Endodermal cell (in vitro differentiated cells): ENCODE data around the gene TXNDC2. TPM values are rescaled to one million over a fixed set of nuclear protein-coding genes. Genes with fewer than 3 reads are reported as not detected.

Experiments used
- DNase-seq: peaks from one replicate; pipeline ENCODE4 v3.0.0-alpha.2; 2017
- H3K27ac ChIP-seq: 2 replicates; pipeline ENCODE4 v1.5.1; 2013; ENCODE audit warnings: mild to moderate bottlenecking, low read depth, low read length, moderate library complexity
- H3K27me3 ChIP-seq: 2 replicates; pipeline ENCODE4 v1.6.1; 2013; ENCODE audit warnings: mild to moderate bottlenecking, low read length, moderate library complexity; ENCODE audit not compliant: insufficient read depth, control insufficient read depth, poor library complexity, severe bottlenecking
- H3K36me3 ChIP-seq: 2 replicates; pipeline ENCODE4 v1.7.0; 2013; ENCODE audit warnings: mild to moderate bottlenecking, low read length, moderate library complexity; ENCODE audit not compliant: control insufficient read depth, insufficient read depth
- H3K4me1 ChIP-seq: one replicate; pipeline ENCODE4 v1.7.0; 2013; ENCODE audit warnings: low read length; ENCODE audit not compliant: control insufficient read depth, insufficient read depth
- H3K4me3 ChIP-seq: 2 replicates; pipeline ENCODE4 v1.5.1; 2013; ENCODE audit warnings: mild to moderate bottlenecking, low read length, moderate library complexity
- H3K9ac ChIP-seq: 2 replicates; pipeline ENCODE4 v1.6.1; 2013; ENCODE audit warnings: mild to moderate bottlenecking, low read length, moderate library complexity; ENCODE audit not compliant: poor library complexity, severe bottlenecking; ENCODE audit errors: extremely low read depth
- H3K9me3 ChIP-seq: 2 replicates; pipeline ENCODE4 v1.6.1; 2013; ENCODE audit warnings: mild to moderate bottlenecking, low read length, moderate library complexity; ENCODE audit not compliant: control insufficient read depth
- H3K27ac Mint-ChIP-seq: 2 replicates; pipeline ENCODE4 v1.8.0; 2020; ENCODE audit warnings: mixed read lengths
- H3K27me3 Mint-ChIP-seq: 2 replicates; pipeline ENCODE4 v1.8.0; 2021; ENCODE audit warnings: mild to moderate bottlenecking, mixed read lengths; ENCODE audit not compliant: insufficient read depth
- H3K36me3 Mint-ChIP-seq: 2 replicates; pipeline ENCODE4 v1.8.0; 2020; ENCODE audit warnings: low read depth, mixed read lengths
- H3K4me1 Mint-ChIP-seq: 2 replicates; pipeline ENCODE4 v1.8.0; 2020; ENCODE audit warnings: mixed read lengths
- H3K4me3 Mint-ChIP-seq: 2 replicates; pipeline ENCODE4 v1.8.0; 2020; ENCODE audit warnings: mild to moderate bottlenecking, moderate library complexity, mixed read lengths
- H3K9me3 Mint-ChIP-seq: 2 replicates; pipeline ENCODE4 v1.8.0; 2020; ENCODE audit warnings: mild to moderate bottlenecking, mixed read lengths
- CTCF ChIP-seq: fragments of 200-600 bp; sonication (generic); conservative IDR thresholded peaks from 2 replicates; pipeline ENCODE4 v1.5.0; 2021; ENCODE audit warnings: antibody characterized with exemption, mild to moderate bottlenecking
- WGBS, 2 experiments: methylation state at CpG; one replicate each; pipeline versions ENCODE4 v1.1.5 to v1.1.7; 2013; ENCODE audit warnings: missing lambda C conversion rate in 2 of 2, mixed read lengths in 1 of 2; ENCODE audit not compliant: insufficient coverage in 1 of 2, insufficient read length in 1 of 2; 5-methylcytosine and 5-hydroxymethylcytosine counted together
- total RNA-seq, 2 donors: library from RNA; stranded (reverse); fragmentation: NEBNext Ultra II Directional in 1 of 2; extraction: Animal tissue kit (Norgen Biotek cat#: 25700) in 1 of 2; gene quantifications; 2 replicates in 1 of 2; 3 replicates in 1 of 2; pipeline ENCODE4 v1.2.1, GENCODE V29; 2021

Gene TXNDC2
- total RNA-seq, 2 donors from 2014 or later: not detected

- Histone ChIP-seq H3K27me3 (peaks cover 12% of the 10 kb centered on the region), H3K4me1 (peaks cover 11% of the 10 kb centered on the region), H3K9ac (no peak overlapping the region), H3K9me3 (peaks cover 25% of the 10 kb centered on the region), H3K4me3 (no peak overlapping the region), H3K36me3 (no peaks in the 10 kb centered on the region), H3K27ac (no peak overlapping the region)
- Mint-ChIP-seq H3K9me3 (peaks cover 27% of the 10 kb centered on the region), H3K27ac (peak overlapping the region; percentile 81), H3K36me3 (no peaks in the 10 kb centered on the region), H3K4me1 (peaks cover 30% of the 10 kb centered on the region), H3K27me3 (peaks cover 20% of the 10 kb centered on the region), H3K4me3 (peak overlapping the region; percentile 13)
- peak; percentile 56 for DNase-seq
- WGBS, 2 experiments: 61 to 79% methylated on average over 7 to 9 of the region's 9 CpGs
- no peak for TF ChIP-seq CTCF
Observed at GRCh38 chr18:9869715-9870430, 15.9 kb upstream of the TXNDC2 start.

- Histone ChIP-seq H3K36me3 (no peaks in the 10 kb centered on the region), H3K9me3 (peaks cover 19% of the 10 kb centered on the region), H3K4me1 (peaks cover 11% of the 10 kb centered on the region), H3K27ac (no peak overlapping the region), H3K4me3 (no peak overlapping the region), H3K27me3 (peaks cover 12% of the 10 kb centered on the region), H3K9ac (no peak overlapping the region)
- Mint-ChIP-seq H3K4me3 (peak overlapping the region; percentile 13), H3K27me3 (peaks cover 20% of the 10 kb centered on the region), H3K9me3 (peaks cover 21% of the 10 kb centered on the region), H3K27ac (peak overlapping the region; percentile 81), H3K4me1 (peaks cover 31% of the 10 kb centered on the region), H3K36me3 (no peaks in the 10 kb centered on the region)
- TF ChIP-seq CTCF: no peak
- peak; percentile 53 for DNase-seq
- WGBS, 2 experiments: 42 to 50% methylated on average over 4 of the region's 4 CpGs
Observed at GRCh38 chr18:9870431-9871008, 15.3 kb upstream of the TXNDC2 start.

- H3K27ac Mint-ChIP-seq: no peak overlapping the region
- no peak overlapping the region for H3K4me3 Mint-ChIP-seq
- Histone ChIP-seq H3K4me1 (peaks cover 11% of the 10 kb centered on the region), H3K9me3 (peaks cover 11% of the 10 kb centered on the region), H3K4me3 (no peak overlapping the region), H3K27me3 (peaks cover 12% of the 10 kb centered on the region), H3K9ac (no peak overlapping the region), H3K27ac (no peak overlapping the region), H3K36me3 (no peaks in the 10 kb centered on the region)
- TF ChIP-seq CTCF: no peak
- H3K4me1 Mint-ChIP-seq: peaks cover 34% of the 10 kb centered on the region
- H3K36me3 Mint-ChIP-seq: no peaks in the 10 kb centered on the region
- peaks cover 20% of the 10 kb centered on the region for H3K27me3 Mint-ChIP-seq
- H3K9me3 Mint-ChIP-seq: peaks cover 13% of the 10 kb centered on the region
- 90 to 100% methylated on average over 4 to 6 of the region's 6 CpGs for WGBS, 2 experiments
- no peak for DNase-seq
Observed at GRCh38 chr18:9871244-9871746, 14.5 kb upstream of the TXNDC2 start.
